Kidney epithelial cell (primary cell): ENCODE data around the gene ALKBH3. TPM values are rescaled to one million over a fixed set of nuclear protein-coding genes. Genes with fewer than 3 reads are reported as not detected.

Experiments used
- DNase-seq: peaks from one replicate; pipeline ENCODE4 v3.0.0-alpha.2; 2010; ENCODE audit warnings: low read depth
- H3K27me3 ChIP-seq: 2 replicates; pipeline ENCODE4 v1.6.0; 2011; ENCODE audit warnings: low read length; ENCODE audit not compliant: control insufficient read depth, insufficient read depth
- H3K36me3 ChIP-seq: 2 replicates; pipeline ENCODE4 v1.5.1; 2011; ENCODE audit warnings: low read length; ENCODE audit not compliant: control insufficient read depth, insufficient read depth
- H3K4me3 ChIP-seq: 2 replicates; pipeline ENCODE4 v1.5.1; 2011; ENCODE audit warnings: low read depth, mild to moderate bottlenecking, control low read depth, low read length
- total RNA-seq: library from RNA; depleted of rRNA; stranded (reverse); fragments of >200 nt; gene quantifications from 2 replicates; pipeline ENCODE4 v1.2.3, GENCODE V29; 2015
- TF ChIP-seq, protein P1 (sequence below): IDR thresholded peaks from 2 replicates; pipeline ENCODE4 v1.5.1; 2011; ENCODE audit warnings: mild to moderate bottlenecking, moderate library complexity, low read length, control low read depth, inconsistent platforms; ENCODE audit not compliant: insufficient read depth, poor library complexity, severe bottlenecking

Gene ALKBH3
- total RNA-seq, 1 donor from 2014 or later = 48.0 TPM

DNA sequence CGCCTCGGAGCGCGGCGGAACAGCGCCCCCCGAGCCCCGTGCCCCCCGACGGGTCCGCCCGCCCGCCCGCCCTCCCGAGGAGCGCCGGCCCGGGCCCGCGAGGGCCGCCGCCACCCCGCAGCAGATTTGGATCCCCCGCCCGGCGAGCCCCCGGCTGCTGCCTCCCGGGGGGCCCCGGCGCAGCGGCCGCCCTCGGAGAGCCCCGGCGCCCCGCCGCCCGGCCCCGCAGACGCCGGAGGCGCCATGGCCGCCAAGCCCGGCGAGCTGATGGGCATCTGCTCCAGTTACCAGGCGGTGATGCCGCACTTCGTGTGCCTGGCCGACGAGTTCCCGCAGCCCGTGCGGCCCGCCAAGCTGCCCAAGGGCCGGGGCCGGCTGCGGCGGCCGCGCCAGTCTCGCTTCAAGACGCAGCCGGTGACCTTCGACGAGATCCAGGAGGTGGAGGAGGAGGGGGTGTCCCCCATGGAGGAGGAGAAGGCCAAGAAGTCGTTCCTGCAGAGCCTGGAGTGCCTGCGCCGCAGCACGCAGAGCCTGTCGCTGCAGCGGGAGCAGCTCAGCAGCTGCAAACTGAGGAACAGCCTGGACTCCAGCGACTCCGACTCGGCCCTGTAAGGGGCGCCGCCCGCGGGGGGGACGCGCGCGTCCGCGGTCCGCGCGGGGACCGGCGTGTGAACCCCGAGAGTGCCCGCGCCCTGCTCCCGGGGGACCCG lies 62.2 kb downstream of the ALKBH3 start:
- Histone ChIP-seq H3K36me3 (no peaks in the 10 kb centered on the region), H3K4me3 (peak overlapping the region; percentile 49), H3K27me3 (peaks cover 56% of the 10 kb centered on the region)
- DNase-seq = no peak
- TF ChIP-seq, protein P1, sequence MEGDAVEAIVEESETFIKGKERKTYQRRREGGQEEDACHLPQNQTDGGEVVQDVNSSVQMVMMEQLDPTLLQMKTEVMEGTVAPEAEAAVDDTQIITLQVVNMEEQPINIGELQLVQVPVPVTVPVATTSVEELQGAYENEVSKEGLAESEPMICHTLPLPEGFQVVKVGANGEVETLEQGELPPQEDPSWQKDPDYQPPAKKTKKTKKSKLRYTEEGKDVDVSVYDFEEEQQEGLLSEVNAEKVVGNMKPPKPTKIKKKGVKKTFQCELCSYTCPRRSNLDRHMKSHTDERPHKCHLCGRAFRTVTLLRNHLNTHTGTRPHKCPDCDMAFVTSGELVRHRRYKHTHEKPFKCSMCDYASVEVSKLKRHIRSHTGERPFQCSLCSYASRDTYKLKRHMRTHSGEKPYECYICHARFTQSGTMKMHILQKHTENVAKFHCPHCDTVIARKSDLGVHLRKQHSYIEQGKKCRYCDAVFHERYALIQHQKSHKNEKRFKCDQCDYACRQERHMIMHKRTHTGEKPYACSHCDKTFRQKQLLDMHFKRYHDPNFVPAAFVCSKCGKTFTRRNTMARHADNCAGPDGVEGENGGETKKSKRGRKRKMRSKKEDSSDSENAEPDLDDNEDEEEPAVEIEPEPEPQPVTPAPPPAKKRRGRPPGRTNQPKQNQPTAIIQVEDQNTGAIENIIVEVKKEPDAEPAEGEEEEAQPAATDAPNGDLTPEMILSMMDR = no peak

DNA sequence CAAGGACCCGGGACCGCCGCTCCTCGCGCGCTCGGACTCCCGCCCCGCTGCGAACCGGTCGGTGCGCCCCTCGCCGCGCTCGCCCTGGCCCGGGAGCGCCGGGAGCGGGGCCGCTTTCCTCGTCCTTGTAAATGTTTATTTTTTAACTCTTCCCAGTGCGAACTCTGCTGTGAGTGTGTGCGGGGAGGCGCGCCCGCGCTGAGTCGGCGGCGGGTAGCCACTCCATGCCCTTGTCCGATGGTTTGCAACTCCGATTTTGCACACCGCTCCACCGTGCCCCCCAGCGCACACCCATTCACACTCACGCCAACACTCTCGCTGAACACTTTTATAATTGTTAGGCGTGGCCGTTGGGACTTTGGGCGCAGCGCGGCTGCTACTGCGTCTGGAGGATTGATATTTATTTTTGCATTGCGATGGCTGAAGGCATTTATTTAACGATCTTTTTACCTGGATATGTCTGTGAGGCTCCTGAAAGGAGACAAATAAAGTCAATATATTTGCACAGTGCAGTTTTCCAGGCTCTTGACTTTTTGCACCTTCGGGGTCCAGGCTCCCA lies 62.8 kb downstream of the ALKBH3 start:
- H3K27me3 ChIP-seq = peaks cover 58% of the 10 kb centered on the region
- peak overlapping the region; percentile 49 for H3K4me3 ChIP-seq
- DNase-seq = no peak
- TF ChIP-seq, protein P1 = no peak
- no peaks in the 10 kb centered on the region for H3K36me3 ChIP-seq

- no peak for DNase-seq
- Histone ChIP-seq H3K4me3 (peak overlapping the region; percentile 49), H3K27me3 (peaks cover 62% of the 10 kb centered on the region), H3K36me3 (no peaks in the 10 kb centered on the region)
- TF ChIP-seq, protein P1 = no peak
Measured at GRCh38 chr11:43943931-43944751, 63.5 kb downstream of the ALKBH3 start.

DNA sequence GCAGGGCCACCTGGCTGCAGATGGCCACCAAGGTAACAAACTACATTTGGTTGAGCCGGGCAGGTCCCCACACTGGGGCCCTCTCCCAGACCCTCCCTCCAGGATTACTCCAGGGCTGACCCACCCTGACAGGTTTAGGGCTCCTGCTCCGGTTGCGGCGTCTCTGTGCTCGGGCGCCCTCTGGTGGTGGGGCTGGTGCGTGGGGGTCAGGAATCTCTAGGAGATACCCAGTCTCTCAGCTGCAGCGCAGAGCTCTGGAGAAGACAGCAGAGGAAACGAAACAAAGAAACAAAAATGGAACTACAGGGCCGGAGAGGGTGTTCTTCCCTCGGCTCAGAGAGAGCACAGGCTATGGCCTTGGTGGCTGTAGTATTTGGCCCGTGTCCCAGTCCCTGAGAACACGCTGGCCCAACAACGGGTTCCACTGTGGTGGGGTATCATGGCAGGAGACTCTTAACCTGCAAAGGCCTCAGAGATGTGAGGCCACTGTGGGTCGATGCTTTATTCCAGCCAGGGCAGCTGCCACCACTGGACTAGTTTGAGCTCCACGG lies 64.2 kb downstream of the ALKBH3 start:
- TF ChIP-seq, protein P1 = peak; percentile 85
- Histone ChIP-seq H3K4me3 (no peak overlapping the region), H3K27me3 (peaks cover 62% of the 10 kb centered on the region), H3K36me3 (no peaks in the 10 kb centered on the region)
- no peak for DNase-seq

DNA sequence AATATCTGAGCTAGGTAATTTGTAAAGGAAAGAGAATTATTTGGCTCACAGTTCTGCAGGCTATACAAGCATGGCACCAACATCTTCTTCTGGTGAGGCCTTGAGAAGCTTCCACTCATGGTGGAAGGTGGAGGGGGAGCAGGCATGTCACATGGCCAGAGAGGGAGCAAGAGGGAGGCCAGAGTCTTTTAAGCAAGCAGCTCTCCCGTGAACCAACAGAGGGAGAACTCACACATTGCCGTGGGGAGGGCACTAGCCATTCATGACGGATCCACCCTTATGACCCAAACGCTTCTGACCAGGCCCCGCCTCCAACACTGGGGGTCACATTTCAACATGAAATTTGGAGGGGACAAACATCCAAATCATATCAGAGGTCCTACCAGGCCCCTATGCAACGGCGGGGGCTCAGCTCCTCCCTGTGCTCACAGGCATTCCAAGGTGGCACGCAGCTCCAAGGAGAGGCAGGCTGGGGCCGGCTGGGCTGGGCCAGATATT lies 66.4 kb downstream of the ALKBH3 start:
- no peaks in the 10 kb centered on the region for H3K36me3 ChIP-seq
- DNase-seq = no peak
- peaks cover 53% of the 10 kb centered on the region for H3K27me3 ChIP-seq
- TF ChIP-seq, protein P1 = peak; percentile 36
- no peak overlapping the region for H3K4me3 ChIP-seq
